RWPE1 (cell line): Measurements from ENCODE around the gene PI4KA.
"Not testable (repeated sequence)": the region's sequence is repeated elsewhere in the genome, so short reads cannot be mapped to it uniquely, and the experiment has no call there.

Source experiments
- CTCF ChIA-PET: fragments of 350-600 bp; sonication (Branson Sonifier 250); formaldehyde crosslinking; extraction: SDS; loops from one replicate; lab custom pipeline; 2021; lab: Yijun Ruan, JAX
- POLR2A ChIA-PET: fragments of 400-600 bp; formaldehyde crosslinking; extraction: SDS; loops from one replicate; lab custom pipeline; 2020; ENCODE audit warnings: antibody characterized with exemption; ENCODE audit not compliant: low non-redundant PET; lab: Yijun Ruan, JAX
- DNase-seq: peaks from one replicate; pipeline ENCODE4 v3.0.0; 2012; ENCODE audit warnings: low spot score
- H3K27ac ChIP-seq: fragments of 450-650 bp; 2 replicates; pipeline ENCODE4 v1.5.1; 2017
- CTCF ChIP-seq: fragments of 450-650 bp; conservative IDR thresholded peaks from 2 replicates; pipeline ENCODE4 v1.5.1; 2017; ENCODE audit warnings: low read depth, mild to moderate bottlenecking

The PI4KA gene

GRCh38 chr22:20687356-20688172 is 171.0 kb downstream of the PI4KA start:
- POLR2A ChIA-PET, DNase-seq, CTCF ChIA-PET, H3K27ac ChIP-seq: not testable (repeated sequence)

- POLR2A ChIA-PET, DNase-seq, CTCF ChIA-PET, H3K27ac ChIP-seq: not testable (repeated sequence)
Observed at GRCh38 chr22:20685764-20686163, 172.8 kb downstream of the PI4KA start.

- H3K27ac ChIP-seq, DNase-seq, CTCF ChIA-PET, POLR2A ChIA-PET: not testable (repeated sequence)
Observed at GRCh38 chr22:20678792-20679435, 179.7 kb downstream of the PI4KA start.

GRCh38 chr22:20677684-20678242 is 180.8 kb downstream of the PI4KA start:
- TF ChIP-seq CTCF, result no peak
- CTCF ChIA-PET, result no interaction called here
- no peak for DNase-seq
- no peak overlapping the region for H3K27ac ChIP-seq
- POLR2A ChIA-PET, result no interaction called here

GRCh38 chr22:20675613-20676012 is 183.0 kb downstream of the PI4KA start:
- POLR2A ChIA-PET, CTCF ChIA-PET, H3K27ac ChIP-seq, DNase-seq: not testable (repeated sequence)

- CTCF ChIA-PET, result interaction anchor here (0.6 kb wide), 1 partner anchor 129 kb away, joined by 4 read pairs; no protein-coding TSS in a partner anchor
- H3K27ac ChIP-seq, result no peak overlapping the region
- DNase-seq, result no peak
- no peak for TF ChIP-seq CTCF
- POLR2A ChIA-PET, result no interaction called here
Observed at GRCh38 chr22:20674998-20675397, 183.6 kb downstream of the PI4KA start.

GRCh38 chr22:20673295-20674195 is 185.1 kb downstream of the PI4KA start:
- TF ChIP-seq CTCF, result no peak
- no peak overlapping the region for H3K27ac ChIP-seq
- no peak for DNase-seq
- ChIA-PET CTCF (interaction anchor here (0.6 to 0.7 kb wide), 2 partner anchors 105 to 191 kb away, joined by 3 to 4 read pairs; no protein-coding TSS in a partner anchor), POLR2A (no interaction called here)

- TF ChIP-seq CTCF, result no peak
- ChIA-PET POLR2A (no interaction called here), CTCF (no interaction called here)
- H3K27ac ChIP-seq, result no peak overlapping the region
- no peak for DNase-seq
Observed at GRCh38 chr22:20672732-20673131, 185.9 kb downstream of the PI4KA start.
